ENCODE results near the gene MR1. TPM values are rescaled to one million over a fixed set of nuclear protein-coding genes. Genes with fewer than 3 reads are reported as not detected.
A peak's percentile ranks its signal among the peaks of the same experiment; 100 is the strongest.

The MR1 gene
- total RNA-seq, 1 donor from 2014 or later, result 4.2 TPM

GRCh38 chr1:181014477-181015250 lies 19.1 kb upstream of the MR1 start:
- TF ChIP-seq, protein P1, sequence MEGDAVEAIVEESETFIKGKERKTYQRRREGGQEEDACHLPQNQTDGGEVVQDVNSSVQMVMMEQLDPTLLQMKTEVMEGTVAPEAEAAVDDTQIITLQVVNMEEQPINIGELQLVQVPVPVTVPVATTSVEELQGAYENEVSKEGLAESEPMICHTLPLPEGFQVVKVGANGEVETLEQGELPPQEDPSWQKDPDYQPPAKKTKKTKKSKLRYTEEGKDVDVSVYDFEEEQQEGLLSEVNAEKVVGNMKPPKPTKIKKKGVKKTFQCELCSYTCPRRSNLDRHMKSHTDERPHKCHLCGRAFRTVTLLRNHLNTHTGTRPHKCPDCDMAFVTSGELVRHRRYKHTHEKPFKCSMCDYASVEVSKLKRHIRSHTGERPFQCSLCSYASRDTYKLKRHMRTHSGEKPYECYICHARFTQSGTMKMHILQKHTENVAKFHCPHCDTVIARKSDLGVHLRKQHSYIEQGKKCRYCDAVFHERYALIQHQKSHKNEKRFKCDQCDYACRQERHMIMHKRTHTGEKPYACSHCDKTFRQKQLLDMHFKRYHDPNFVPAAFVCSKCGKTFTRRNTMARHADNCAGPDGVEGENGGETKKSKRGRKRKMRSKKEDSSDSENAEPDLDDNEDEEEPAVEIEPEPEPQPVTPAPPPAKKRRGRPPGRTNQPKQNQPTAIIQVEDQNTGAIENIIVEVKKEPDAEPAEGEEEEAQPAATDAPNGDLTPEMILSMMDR (IDR thresholded peaks at IDR 0.05; ENCODE audit: unreplicated experiment), result no peak
- H3K4me1 Mint-ChIP-seq, result peaks cover 30% of the 10 kb centered on the region
- no peak overlapping the region for H3K4me3 Mint-ChIP-seq
- no peaks in the 10 kb centered on the region for H3K9me3 Mint-ChIP-seq
- no peak overlapping the region for H3K27ac Mint-ChIP-seq
- no peak for DNase-seq (ENCODE audit: low spot score in 2 of 2, unreplicated experiment in 2 of 2)
- H3K27me3 Mint-ChIP-seq (ENCODE audit: low read depth), result no peaks in the 10 kb centered on the region
- peaks cover 6% of the 10 kb centered on the region for H3K36me3 Mint-ChIP-seq

- TF ChIP-seq, protein P1 (IDR thresholded peaks at IDR 0.05; ENCODE audit: unreplicated experiment), result no peak
- H3K27me3 Mint-ChIP-seq (ENCODE audit: low read depth), result no peaks in the 10 kb centered on the region
- DNase-seq (ENCODE audit: low spot score in 2 of 2, unreplicated experiment in 2 of 2), result no peak
- peaks cover 6% of the 10 kb centered on the region for H3K36me3 Mint-ChIP-seq
- no peak overlapping the region for H3K27ac Mint-ChIP-seq
- no peaks in the 10 kb centered on the region for H3K9me3 Mint-ChIP-seq
- peaks cover 28% of the 10 kb centered on the region for H3K4me1 Mint-ChIP-seq
- no peak overlapping the region for H3K4me3 Mint-ChIP-seq
These were observed 18.6 kb upstream of the MR1 start for GRCh38 chr1:181015251-181015615.

DNA sequence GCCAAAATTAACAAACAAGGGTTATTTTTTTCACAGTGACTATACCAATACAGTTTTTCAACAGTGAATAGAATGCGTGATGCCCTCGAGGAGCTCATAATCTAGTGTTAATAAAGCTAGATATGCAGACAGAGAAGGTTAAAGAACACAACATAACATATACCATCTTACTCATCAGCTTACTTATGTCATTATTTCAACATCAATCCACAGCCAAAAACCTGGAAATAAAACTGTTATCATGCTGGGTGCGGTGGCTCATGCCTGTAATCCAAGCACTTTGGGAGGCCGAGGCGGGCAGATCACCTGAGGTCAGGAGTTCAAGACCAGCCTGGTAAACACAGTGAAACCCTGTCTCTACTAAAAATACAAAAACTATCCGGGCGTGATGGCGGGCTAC lies 17.2 kb upstream of the MR1 start:
- no peaks in the 10 kb centered on the region for H3K27me3 Mint-ChIP-seq (ENCODE audit: low read depth)
- no peak overlapping the region for H3K27ac Mint-ChIP-seq
- TF ChIP-seq, protein P1 (IDR thresholded peaks at IDR 0.05; ENCODE audit: unreplicated experiment), result no peak
- H3K4me3 Mint-ChIP-seq, result no peak overlapping the region
- no peak for DNase-seq (ENCODE audit: low spot score in 2 of 2, unreplicated experiment in 2 of 2)
- no peaks in the 10 kb centered on the region for H3K9me3 Mint-ChIP-seq
- H3K4me1 Mint-ChIP-seq, result peaks cover 29% of the 10 kb centered on the region
- peaks cover 6% of the 10 kb centered on the region for H3K36me3 Mint-ChIP-seq

DNA sequence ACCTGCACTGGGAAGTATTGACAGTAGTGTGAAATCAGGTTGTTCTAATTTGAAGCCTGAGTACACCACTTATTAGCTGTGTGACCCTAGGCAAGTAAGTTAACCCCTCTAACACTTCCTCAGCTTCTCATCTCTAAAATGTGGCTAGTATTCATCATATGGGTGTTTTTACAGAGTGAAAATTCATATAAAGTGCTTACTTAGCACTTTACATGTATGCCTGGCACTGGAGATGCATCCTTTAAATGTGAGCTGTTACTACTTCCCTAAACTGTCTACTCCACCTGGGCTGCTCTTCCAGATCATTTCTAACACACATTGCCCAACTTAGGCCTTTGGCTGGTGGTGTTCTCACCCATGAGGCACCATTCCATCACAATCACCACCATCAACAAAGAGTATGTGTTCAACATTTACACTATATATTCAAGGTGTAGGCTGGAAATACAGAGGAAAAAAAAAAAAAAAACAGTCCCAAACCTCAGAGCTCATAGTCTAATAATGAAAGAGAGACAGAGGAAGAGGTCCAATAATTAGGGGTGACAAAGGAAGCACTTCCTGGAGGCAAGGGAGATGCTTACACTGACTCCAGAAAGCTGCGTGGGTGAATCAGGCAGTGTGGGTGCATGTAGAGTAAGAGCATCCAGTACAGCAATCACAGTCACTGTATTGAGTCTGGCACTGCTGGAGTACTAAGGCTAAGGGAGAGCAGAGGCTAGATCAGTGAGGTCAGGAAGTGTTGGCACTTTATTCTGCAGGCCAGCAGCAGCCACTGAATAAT lies 14.7 kb upstream of the MR1 start:
- H3K4me1 Mint-ChIP-seq, result peaks cover 21% of the 10 kb centered on the region

GRCh38 chr1:181021159-181021558 lies 12.6 kb upstream of the MR1 start:
- Mint-ChIP-seq H3K9me3 (no peaks in the 10 kb centered on the region), H3K27me3 (ENCODE audit: low read depth) (peaks cover 5% of the 10 kb centered on the region), H3K4me3 (peak overlapping the region; percentile 90), H3K4me1 (peaks cover 22% of the 10 kb centered on the region), H3K27ac (peak overlapping the region; percentile 97), H3K36me3 (peaks cover 2% of the 10 kb centered on the region)
- TF ChIP-seq, protein P1 (IDR thresholded peaks at IDR 0.05; ENCODE audit: unreplicated experiment), result no peak
- no peak for DNase-seq (ENCODE audit: low spot score in 2 of 2, unreplicated experiment in 2 of 2)

More for the DNA sequence above, 14.7 kb upstream of the MR1 start:
- Mint-ChIP-seq H3K27ac (no peak overlapping the region), H3K36me3 (peaks cover 2% of the 10 kb centered on the region), H3K27me3 (ENCODE audit: low read depth) (peaks cover 1% of the 10 kb centered on the region), H3K9me3 (no peaks in the 10 kb centered on the region), H3K4me3 (no peak overlapping the region)
- TF ChIP-seq, protein P1 (IDR thresholded peaks at IDR 0.05; ENCODE audit: unreplicated experiment), result no peak
- no peak for DNase-seq (ENCODE audit: low spot score in 2 of 2, unreplicated experiment in 2 of 2)
